ENCODE results near the gene LRP1B. TPM values are rescaled to one million over a fixed set of nuclear protein-coding genes. Genes with fewer than 3 reads are reported as not detected.
"Not testable (repeated sequence)": the region's sequence is repeated elsewhere in the genome, so short reads cannot be mapped to it uniquely, and the experiment has no call there.

Gene LRP1B
- total and polyA plus RNA-seq, 5 experiments from 2014 or later: not detected

GRCh38 chr2:141199711-141200110 lies 931.1 kb downstream of the LRP1B start:
- no peak overlapping the region for H3K4me3 Mint-ChIP-seq
- no peaks in the 10 kb centered on the region for H3K36me3 Mint-ChIP-seq
- H3K4me1 Mint-ChIP-seq: no peaks in the 10 kb centered on the region
- DNase-seq: no peak
- no peak overlapping the region for H3K27ac Mint-ChIP-seq
- POLR2A ChIA-PET: no interaction called here
- ATAC-seq: no peak
- peaks cover 0 to 27% (median 3%) of the 10 kb centered on the region in 9 donors for H3K9me3 Mint-ChIP-seq
- peaks cover 0 to 3% (median 0%) of the 10 kb centered on the region in 5 donors for H3K27me3 Mint-ChIP-seq

GRCh38 chr2:141195087-141195486 lies 935.7 kb downstream of the LRP1B start:
- POLR2A ChIA-PET: no interaction called here
- H3K27me3 Mint-ChIP-seq: no peaks in the 10 kb centered on the region
- no peak for ATAC-seq
- no peak overlapping the region for H3K4me3 Mint-ChIP-seq
- H3K27ac Mint-ChIP-seq: no peak overlapping the region
- no peaks in the 10 kb centered on the region for H3K4me1 Mint-ChIP-seq
- no peak for DNase-seq
- H3K9me3 Mint-ChIP-seq: peaks cover 0 to 23% (median 6%) of the 10 kb centered on the region in 9 donors
- H3K36me3 Mint-ChIP-seq: no peaks in the 10 kb centered on the region

- POLR2A ChIA-PET: no interaction called here
- Mint-ChIP-seq H3K4me1 (no peaks in the 10 kb centered on the region), H3K27ac (no peak overlapping the region), H3K36me3 (no peaks in the 10 kb centered on the region), H3K9me3 (peaks cover 0 to 18% (median 2%) of the 10 kb centered on the region in 9 donors), H3K4me3 (no peak overlapping the region), H3K27me3 (no peaks in the 10 kb centered on the region)
- ATAC-seq: no peak
- no peak for DNase-seq
These were observed 943.8 kb downstream of the LRP1B start for GRCh38 chr2:141187075-141187439.

- Mint-ChIP-seq H3K4me1 (no peaks in the 10 kb centered on the region), H3K4me3 (no peak overlapping the region), H3K27ac (no peak overlapping the region), H3K36me3 (no peaks in the 10 kb centered on the region), H3K9me3 (peaks cover 0 to 18% (median 2%) of the 10 kb centered on the region in 9 donors), H3K27me3 (no peaks in the 10 kb centered on the region)
- DNase-seq: no peak
- no peak for ATAC-seq
- POLR2A ChIA-PET: interaction anchor here (0.7 kb wide), 1 partner anchor 10 kb away, joined by 6 read pairs; no protein-coding TSS in a partner anchor
These were observed 944.3 kb downstream of the LRP1B start for GRCh38 chr2:141186413-141187074.

- H3K4me3 Mint-ChIP-seq: no peak overlapping the region
- DNase-seq (no peak), ATAC-seq (no peak)
- peaks cover 0 to 11% (median 6%) of the 10 kb centered on the region in 9 donors for H3K9me3 Mint-ChIP-seq
- POLR2A ChIA-PET: no interaction called here
- no peaks in the 10 kb centered on the region for H3K27me3 Mint-ChIP-seq
- no peaks in the 10 kb centered on the region for H3K36me3 Mint-ChIP-seq
- no peak overlapping the region for H3K27ac Mint-ChIP-seq
- H3K4me1 Mint-ChIP-seq: no peaks in the 10 kb centered on the region
These were observed 948.6 kb downstream of the LRP1B start for GRCh38 chr2:141182246-141182645.

- ATAC-seq, DNase-seq, H3K4me3 Mint-ChIP-seq, POLR2A ChIA-PET, H3K4me1 Mint-ChIP-seq, H3K27me3 Mint-ChIP-seq, H3K36me3 Mint-ChIP-seq, H3K27ac Mint-ChIP-seq: not testable (repeated sequence)
- peaks cover under 1 to 14% (median 6%) of the 10 kb centered on the region in 9 donors for H3K9me3 Mint-ChIP-seq
These were observed 961.7 kb downstream of the LRP1B start for GRCh38 chr2:141169117-141169516.

GRCh38 chr2:141162314-141162713 lies 968.5 kb downstream of the LRP1B start:
- Mint-ChIP-seq H3K27me3 (no peaks in the 10 kb centered on the region), H3K36me3 (no peaks in the 10 kb centered on the region), H3K4me3 (no peak overlapping the region), H3K9me3 (peaks cover 0 to 11% (median 0%) of the 10 kb centered on the region in 9 donors), H3K27ac (no peak overlapping the region), H3K4me1 (no peaks in the 10 kb centered on the region)
- ATAC-seq (no peak), DNase-seq (no peak)
- POLR2A ChIA-PET: no interaction called here

- no peaks in the 10 kb centered on the region for H3K27me3 Mint-ChIP-seq
- H3K36me3 Mint-ChIP-seq: no peaks in the 10 kb centered on the region
- no peak overlapping the region for H3K27ac Mint-ChIP-seq
- peaks cover 0 to 7% (median 0%) of the 10 kb centered on the region in 9 donors for H3K9me3 Mint-ChIP-seq
- H3K4me1 Mint-ChIP-seq: no peaks in the 10 kb centered on the region
- ATAC-seq (no peak), DNase-seq (no peak)
- POLR2A ChIA-PET: no interaction called here
- no peak overlapping the region for H3K4me3 Mint-ChIP-seq
These were observed 979.1 kb downstream of the LRP1B start for GRCh38 chr2:141151611-141152286.

- POLR2A ChIA-PET: no interaction called here
- H3K36me3 Mint-ChIP-seq: no peaks in the 10 kb centered on the region
- no peak for ATAC-seq
These were observed 988.8 kb downstream of the LRP1B start for GRCh38 chr2:141142025-141142424.

GRCh38 chr2:141137122-141137693 lies 993.6 kb downstream of the LRP1B start:
- H3K4me3 Mint-ChIP-seq: no peak overlapping the region

More at GRCh38 chr2:141142025-141142424, 988.8 kb downstream of the LRP1B start:
- Mint-ChIP-seq H3K9me3 (peaks cover 2 to 21% (median 3%) of the 10 kb centered on the region in 9 donors), H3K4me1 (no peaks in the 10 kb centered on the region), H3K27me3 (no peaks in the 10 kb centered on the region), H3K4me3 (no peak overlapping the region), H3K27ac (no peak overlapping the region)
- no peak for DNase-seq

GRCh38 chr2:141133883-141134282 lies 996.9 kb downstream of the LRP1B start:
- no peaks in the 10 kb centered on the region for H3K36me3 Mint-ChIP-seq
- DNase-seq (no peak), ATAC-seq (no peak)
- no peak overlapping the region for H3K27ac Mint-ChIP-seq
- no peaks in the 10 kb centered on the region for H3K4me1 Mint-ChIP-seq
- H3K27me3 Mint-ChIP-seq: no peaks in the 10 kb centered on the region
- H3K9me3 Mint-ChIP-seq: peaks cover 0 to 11% (median 4%) of the 10 kb centered on the region in 9 donors
- H3K4me3 Mint-ChIP-seq: no peak overlapping the region
- POLR2A ChIA-PET: no interaction called here

More at GRCh38 chr2:141137122-141137693, 993.6 kb downstream of the LRP1B start:
- DNase-seq: no peak
- POLR2A ChIA-PET: no interaction called here
- H3K9me3 Mint-ChIP-seq: peaks cover 2 to 11% (median 4%) of the 10 kb centered on the region in 9 donors
- H3K4me1 Mint-ChIP-seq: no peaks in the 10 kb centered on the region
- no peaks in the 10 kb centered on the region for H3K27me3 Mint-ChIP-seq
- no peak for ATAC-seq
- H3K36me3 Mint-ChIP-seq: no peaks in the 10 kb centered on the region
- H3K27ac Mint-ChIP-seq: no peak overlapping the region

GRCh38 chr2:141125432-141125831 lies 1005.4 kb downstream of the LRP1B start:
- Mint-ChIP-seq H3K36me3 (no peaks in the 10 kb centered on the region), H3K27ac (no peak overlapping the region), H3K27me3 (no peaks in the 10 kb centered on the region), H3K4me3 (no peak overlapping the region), H3K4me1 (no peaks in the 10 kb centered on the region), H3K9me3 (peaks cover 4 to 26% (median 7%) of the 10 kb centered on the region in 9 donors)
- no peak for ATAC-seq
- POLR2A ChIA-PET: no interaction called here
- no peak for DNase-seq

- peaks cover 0 to 10% (median 2%) of the 10 kb centered on the region in 9 donors for H3K9me3 Mint-ChIP-seq
- no peaks in the 10 kb centered on the region for H3K27me3 Mint-ChIP-seq
- no peak for DNase-seq
These were observed 1012.0 kb downstream of the LRP1B start for GRCh38 chr2:141118836-141119235.

More at GRCh38 chr2:141118836-141119235, 1012.0 kb downstream of the LRP1B start:
- no peak for ATAC-seq
- Mint-ChIP-seq H3K27ac (no peak overlapping the region), H3K4me3 (no peak overlapping the region), H3K4me1 (no peaks in the 10 kb centered on the region), H3K36me3 (no peaks in the 10 kb centered on the region)
- POLR2A ChIA-PET: no interaction called here
